IMR-90 (cell line): ENCODE data around the gene CYP4F22. TPM values are rescaled to one million over a fixed set of nuclear protein-coding genes. Genes with fewer than 3 reads are reported as not detected.

Experiments
- ATAC-seq: fragments of 200-7000 bp; cut with Tn5 transposase; 2 replicates; pipeline ENCODE4 v1.9.1; 2020; ENCODE audit warnings: low read depth, mild to moderate bottlenecking, moderate library complexity
- BruUV-seq: library from RNA; stranded (reverse); fragments of 400-500 nt; replicated peaks from 2 replicates; lab custom pipeline; 2021; lab: Mats Ljungman, UMichigan
- CTCF ChIA-PET: fragments of 300-600 bp; formaldehyde crosslinking; extraction: SDS; loops from one replicate; lab custom pipeline; 2021; ENCODE audit warnings: antibody characterized with exemption; lab: Yijun Ruan, JAX
- POLR2A ChIA-PET: fragments of 300-600 bp; sonication (Branson Sonifier 250); formaldehyde crosslinking; loops from one replicate; lab custom pipeline; 2022; ENCODE audit warnings: antibody characterized with exemption; ENCODE audit not compliant: unreplicated experiment; lab: Charles Lee
- DNase-seq: peaks from one replicate; pipeline ENCODE4 v3.0.0; 2013
- H2AFZ ChIP-seq: replicated peaks from 2 replicates; pipeline ENCODE3; 2013; ENCODE audit warnings: low read length, mild to moderate bottlenecking; ENCODE audit not compliant: poor library complexity
- H2AK5ac ChIP-seq: 2 replicates; pipeline ENCODE4 v1.6.1; 2013; ENCODE audit warnings: low read depth, low read length, inconsistent platforms
- H2AK9ac ChIP-seq: replicated peaks from 2 replicates; pipeline ENCODE3; 2013; ENCODE audit warnings: mild to moderate bottlenecking, low read depth, low read length, moderate library complexity; ENCODE audit not compliant: poor library complexity
- H2BK120ac ChIP-seq: 2 replicates; pipeline ENCODE4 v1.6.1; 2013; ENCODE audit warnings: low read depth, low read length, inconsistent platforms
- H2BK15ac ChIP-seq: 3 replicates; pipeline ENCODE4 v1.6.1; 2013; ENCODE audit warnings: low read depth, low read length, inconsistent platforms
- H2BK20ac ChIP-seq: 2 replicates; pipeline ENCODE4 v1.6.1; 2013; ENCODE audit warnings: low read depth, mild to moderate bottlenecking, inconsistent platforms, low read length, moderate library complexity
- H2BK5ac ChIP-seq: 2 replicates; pipeline ENCODE4 v1.6.1; 2013; ENCODE audit warnings: mild to moderate bottlenecking, low read depth, low read length, inconsistent platforms; ENCODE audit not compliant: poor library complexity, severe bottlenecking
- H3K14ac ChIP-seq: replicated peaks from 2 replicates; pipeline ENCODE4 v1.6.1; 2013; ENCODE audit warnings: low read depth, low read length, inconsistent platforms
- H3K18ac ChIP-seq: 2 replicates; pipeline ENCODE4 v1.6.1; 2013; ENCODE audit warnings: low read depth, low read length, control low read depth
- H3K23ac ChIP-seq: 2 replicates; pipeline ENCODE4 v1.6.1; 2013; ENCODE audit warnings: low read depth, low read length, inconsistent platforms
- H3K27ac ChIP-seq: 2 replicates; pipeline ENCODE4 v1.5.1; 2013; ENCODE audit warnings: mild to moderate bottlenecking, control low read depth, low read length; ENCODE audit not compliant: insufficient read depth
- H3K27me3 ChIP-seq: 2 replicates; pipeline ENCODE4 v1.6.1; 2013; ENCODE audit warnings: low read length; ENCODE audit not compliant: control insufficient read depth, insufficient read depth
- H3K36me3 ChIP-seq: 2 replicates; pipeline ENCODE4 v1.6.1; 2013; ENCODE audit warnings: low read length, mixed read lengths; ENCODE audit not compliant: control insufficient read depth, insufficient read depth
- H3K4ac ChIP-seq: 2 replicates; pipeline ENCODE4 v1.6.1; 2013; ENCODE audit warnings: low read depth, low read length, inconsistent platforms
- H3K4me1 ChIP-seq: 2 replicates; pipeline ENCODE4 v1.6.1; 2013; ENCODE audit warnings: low read length, mixed read lengths; ENCODE audit not compliant: control insufficient read depth, insufficient read depth
- H3K4me2 ChIP-seq: 2 replicates; pipeline ENCODE4 v1.6.1; 2013; ENCODE audit warnings: low read depth, mild to moderate bottlenecking, control low read depth, low read length, moderate library complexity
- H3K4me3 ChIP-seq: 2 replicates; pipeline ENCODE4 v1.5.1; 2013; ENCODE audit warnings: low read depth, mild to moderate bottlenecking, control low read depth, low read length, moderate library complexity; ENCODE audit not compliant: insufficient read depth
- H3K56ac ChIP-seq: 2 replicates; pipeline ENCODE4 v1.6.1; 2013; ENCODE audit warnings: low read length, inconsistent platforms; ENCODE audit not compliant: insufficient read depth; ENCODE audit errors: extremely low read depth
- H3K79me1 ChIP-seq, 2 experiments: 2 replicates each; pipeline ENCODE4 v1.6.1; 2013; ENCODE audit warnings: low read length in 2 of 2, inconsistent platforms in 1 of 2, low read depth in 1 of 2
- H3K9ac ChIP-seq: 2 replicates; pipeline ENCODE4 v1.6.1; 2013; ENCODE audit warnings: low read depth, low read length, control low read depth
- H3K9me1 ChIP-seq: 2 replicates; pipeline ENCODE4 v1.6.1; 2013; ENCODE audit warnings: low read length, inconsistent platforms; ENCODE audit not compliant: insufficient read depth
- H3K9me3 ChIP-seq: 2 replicates; pipeline ENCODE4 v1.6.1; 2013; ENCODE audit warnings: low read length; ENCODE audit not compliant: control insufficient read depth, insufficient read depth
- H4K20me1 ChIP-seq: 2 replicates; pipeline ENCODE4 v1.6.1; 2013; ENCODE audit warnings: low read length, inconsistent platforms; ENCODE audit not compliant: insufficient read depth
- H4K5ac ChIP-seq: 2 replicates; pipeline ENCODE4 v1.6.1; 2013; ENCODE audit warnings: mild to moderate bottlenecking, low read depth, low read length, control low read depth
- H4K8ac ChIP-seq, 2 experiments: 2 replicates each; pipeline ENCODE4 v1.6.1; 2013; ENCODE audit warnings: low read depth in 2 of 2, low read length in 2 of 2, control low read depth in 1 of 2, inconsistent platforms in 1 of 2
- H4K91ac ChIP-seq: 2 replicates; pipeline ENCODE4 v1.6.1; 2013; ENCODE audit warnings: low read depth, low read length, inconsistent platforms; ENCODE audit not compliant: insufficient read depth
- BHLHE40 ChIP-seq: fragments of 150-350 bp; IDR thresholded peaks from 2 replicates; pipeline ENCODE4 v1.6.1; 2016; ENCODE audit warnings: mild to moderate bottlenecking, low read depth, low read length
- CEBPB ChIP-seq: IDR thresholded peaks from 2 replicates; pipeline ENCODE4 v1.6.1; 2012; ENCODE audit warnings: low read depth, low read length, improper control_type of control experiment
- CHD1 ChIP-seq: IDR thresholded peaks from 2 replicates; pipeline ENCODE4 v1.6.1; 2012; ENCODE audit warnings: low read depth, low read length, improper control_type of control experiment
- FOS ChIP-seq: fragments of 150-350 bp; IDR thresholded peaks from 2 replicates; pipeline ENCODE4 v1.6.1; 2016; ENCODE audit warnings: low read depth, low read length
- MAFK ChIP-seq: IDR thresholded peaks from 2 replicates; pipeline ENCODE4 v1.6.1; 2012; ENCODE audit warnings: low read depth, low read length, improper control_type of control experiment
- MAZ ChIP-seq: IDR thresholded peaks from 2 replicates; pipeline ENCODE4 v1.6.1; 2012; ENCODE audit warnings: low read depth, mild to moderate bottlenecking, low read length, improper control_type of control experiment, moderate library complexity, borderline replicate concordance
- MXI1 ChIP-seq: IDR thresholded peaks from 2 replicates; pipeline ENCODE4 v1.6.1; 2012; ENCODE audit warnings: low read depth, mild to moderate bottlenecking, low read length, moderate library complexity, borderline replicate concordance
- NFE2L2 ChIP-seq: fragments of 150-350 bp; IDR thresholded peaks from 2 replicates; pipeline ENCODE4 v1.6.1; 2016; ENCODE audit warnings: low read depth, mild to moderate bottlenecking, low read length
- POLR2A ChIP-seq: IDR thresholded peaks from 2 replicates; pipeline ENCODE4 v1.6.1; 2012; ENCODE audit warnings: mild to moderate bottlenecking, low read depth, low read length
- RAD21 ChIP-seq: IDR thresholded peaks from 2 replicates; pipeline ENCODE4 v1.6.1; 2012; ENCODE audit warnings: low read length, improper control_type of control experiment
- RCOR1 ChIP-seq: IDR thresholded peaks from 2 replicates; pipeline ENCODE4 v1.6.1; 2012; ENCODE audit warnings: mild to moderate bottlenecking, low read length, improper control_type of control experiment; ENCODE audit not compliant: insufficient replicate concordance
- RFX5 ChIP-seq: IDR thresholded peaks from 2 replicates; pipeline ENCODE4 v1.8.0; 2012; ENCODE audit warnings: low read depth, mild to moderate bottlenecking, low read length, moderate library complexity
- SMC3 ChIP-seq: fragments of 150-350 bp; IDR thresholded peaks from 2 replicates; pipeline ENCODE4 v1.6.1; 2016; ENCODE audit warnings: low read depth, mild to moderate bottlenecking, antibody characterized with exemption, low read length, moderate library complexity
- WGBS, 2 experiments: methylation state at CpG; one replicate each; pipeline versions ENCODE4 v1.1.5 to v1.1.7; 2013; ENCODE audit warnings: missing lambda C conversion rate in 2 of 2; ENCODE audit not compliant: insufficient read length in 1 of 2; ENCODE audit errors: extremely low coverage in 2 of 2; 5-methylcytosine and 5-hydroxymethylcytosine counted together
- dilution Hi-C: fragments of 300-500 bp; cut with HindIII; formaldehyde crosslinking; loops from one replicate; pipeline ENCODE4 v1.14.3; 2018; ENCODE audit warnings: low sequenced_read_pairs; ENCODE audit not compliant: unreplicated experiment
- in situ Hi-C: fragments of 300-500 bp; cut with MboI; formaldehyde crosslinking; loops from 3 replicates; pipeline ENCODE4 v1.14.3; 2019; ENCODE audit warnings: low sequenced_read_pairs, inconsistent platforms, mixed read lengths
- intact Hi-C: fragments of 100-400 bp; cut with micrococcal nuclease; formaldehyde crosslinking; loops from 2 replicates; pipeline ENCODE4 v1.10.0; 2022
- polyA plus RNA-seq, 3 experiments: library from polyadenylated mRNA; depleted of rRNA; stranded (reverse); fragments of >200 nt; gene quantifications; 2 replicates each; pipeline ENCODE4 v1.2.3, GENCODE V29; 2012; ENCODE audit warnings: low replicate concordance in 1 of 3
- total RNA-seq: library from RNA; depleted of rRNA; stranded (reverse); fragments of >200 nt; gene quantifications from 2 replicates; pipeline ENCODE4 v1.2.3, GENCODE V29; 2012
- TF ChIP-seq, protein P1 (sequence below): fragments of 150-350 bp; IDR thresholded peaks from 2 replicates; pipeline ENCODE4 v1.6.1; 2017; ENCODE audit warnings: mild to moderate bottlenecking, antibody characterized with exemption, low read length, low read depth
- TF ChIP-seq, protein P2 (sequence below): fragments of 150-350 bp; IDR thresholded peaks from 2 replicates; pipeline ENCODE4 v1.6.1; 2016; ENCODE audit warnings: low read depth, mild to moderate bottlenecking, low read length, moderate library complexity, borderline replicate concordance
- TF ChIP-seq, protein P3 (sequence below): conservative IDR thresholded peaks from 2 replicates; pipeline ENCODE4 v1.5.1; 2012; ENCODE audit warnings: mild to moderate bottlenecking, low read depth, low read length, improper control_type of control experiment

CYP4F22 gene
- total and polyA plus RNA-seq, 2 of the 4 experiments (the other 2 are of a cell fraction) = not detected

DNA sequence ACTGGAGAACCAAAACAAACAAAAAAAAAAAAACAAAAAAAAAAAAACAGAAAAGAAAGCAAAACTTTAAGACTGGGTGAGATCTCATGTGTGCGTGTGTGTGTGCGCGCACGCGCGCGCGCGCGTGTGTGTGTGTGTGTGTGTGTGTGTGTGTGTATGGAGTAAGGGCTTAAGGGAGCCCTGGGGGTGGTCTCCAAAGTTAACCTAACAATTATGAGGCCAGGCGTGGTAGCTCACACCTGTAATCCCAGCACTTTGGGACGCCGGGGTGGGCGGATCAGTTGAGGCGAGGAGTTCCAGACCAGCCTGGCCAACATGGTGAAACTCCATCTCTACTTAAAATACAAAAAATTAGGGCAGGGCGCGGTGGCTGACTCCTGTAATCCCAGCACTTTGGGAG is 46.7 kb downstream of the CYP4F22 start:
- Histone ChIP-seq H3K4me2 (no peak overlapping the region), H3K4me3 (no peak overlapping the region), H2BK5ac (no peak overlapping the region), H2BK15ac (no peak overlapping the region), H2AK5ac (no peak overlapping the region), H4K20me1 (0 out of 2 replicates have a peak, but pooled peaks cover 7% of the 10 kb centered on the region), H3K36me3 (no peaks in the 10 kb centered on the region), H3K27me3 (no peaks in the 10 kb centered on the region; the same call in 1 of the 2 replicates), H2BK20ac (no peak overlapping the region), H4K8ac (no peak overlapping the region), H3K9me3 (no peaks in the 10 kb centered on the region), H3K9ac (no peak overlapping the region), H3K56ac (no peak overlapping the region), H2AFZ (no peak overlapping the region), H3K27ac (no peak overlapping the region), H4K91ac (no peak overlapping the region), H3K14ac (no peak overlapping the region), H2BK120ac (no peak overlapping the region), H3K4me1 (no peaks in the 10 kb centered on the region), H3K23ac (no peak overlapping the region), H2AK9ac (no peak overlapping the region), H3K79me1 (no peaks in the 10 kb centered on the region), H4K5ac (no peak overlapping the region), H3K9me1 (no peaks in the 10 kb centered on the region), H3K4ac (no peak overlapping the region), H3K18ac (no peak overlapping the region)
- TF ChIP-seq CEBPB (no peak), SMC3 (no peak), CHD1 (no peak), RFX5 (no peak), RCOR1 (no peak), FOS (no peak), MAZ (no peak), POLR2A (no peak), MAFK (no peak), RAD21 (no peak), NFE2L2 (no peak), MXI1 (no peak), BHLHE40 (no peak)
- TF ChIP-seq, protein P1, sequence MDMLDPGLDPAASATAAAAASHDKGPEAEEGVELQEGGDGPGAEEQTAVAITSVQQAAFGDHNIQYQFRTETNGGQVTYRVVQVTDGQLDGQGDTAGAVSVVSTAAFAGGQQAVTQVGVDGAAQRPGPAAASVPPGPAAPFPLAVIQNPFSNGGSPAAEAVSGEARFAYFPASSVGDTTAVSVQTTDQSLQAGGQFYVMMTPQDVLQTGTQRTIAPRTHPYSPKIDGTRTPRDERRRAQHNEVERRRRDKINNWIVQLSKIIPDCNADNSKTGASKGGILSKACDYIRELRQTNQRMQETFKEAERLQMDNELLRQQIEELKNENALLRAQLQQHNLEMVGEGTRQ = no peak
- TF ChIP-seq, protein P2, sequence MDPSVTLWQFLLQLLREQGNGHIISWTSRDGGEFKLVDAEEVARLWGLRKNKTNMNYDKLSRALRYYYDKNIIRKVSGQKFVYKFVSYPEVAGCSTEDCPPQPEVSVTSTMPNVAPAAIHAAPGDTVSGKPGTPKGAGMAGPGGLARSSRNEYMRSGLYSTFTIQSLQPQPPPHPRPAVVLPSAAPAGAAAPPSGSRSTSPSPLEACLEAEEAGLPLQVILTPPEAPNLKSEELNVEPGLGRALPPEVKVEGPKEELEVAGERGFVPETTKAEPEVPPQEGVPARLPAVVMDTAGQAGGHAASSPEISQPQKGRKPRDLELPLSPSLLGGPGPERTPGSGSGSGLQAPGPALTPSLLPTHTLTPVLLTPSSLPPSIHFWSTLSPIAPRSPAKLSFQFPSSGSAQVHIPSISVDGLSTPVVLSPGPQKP = no peak
- TF ChIP-seq, protein P3, sequence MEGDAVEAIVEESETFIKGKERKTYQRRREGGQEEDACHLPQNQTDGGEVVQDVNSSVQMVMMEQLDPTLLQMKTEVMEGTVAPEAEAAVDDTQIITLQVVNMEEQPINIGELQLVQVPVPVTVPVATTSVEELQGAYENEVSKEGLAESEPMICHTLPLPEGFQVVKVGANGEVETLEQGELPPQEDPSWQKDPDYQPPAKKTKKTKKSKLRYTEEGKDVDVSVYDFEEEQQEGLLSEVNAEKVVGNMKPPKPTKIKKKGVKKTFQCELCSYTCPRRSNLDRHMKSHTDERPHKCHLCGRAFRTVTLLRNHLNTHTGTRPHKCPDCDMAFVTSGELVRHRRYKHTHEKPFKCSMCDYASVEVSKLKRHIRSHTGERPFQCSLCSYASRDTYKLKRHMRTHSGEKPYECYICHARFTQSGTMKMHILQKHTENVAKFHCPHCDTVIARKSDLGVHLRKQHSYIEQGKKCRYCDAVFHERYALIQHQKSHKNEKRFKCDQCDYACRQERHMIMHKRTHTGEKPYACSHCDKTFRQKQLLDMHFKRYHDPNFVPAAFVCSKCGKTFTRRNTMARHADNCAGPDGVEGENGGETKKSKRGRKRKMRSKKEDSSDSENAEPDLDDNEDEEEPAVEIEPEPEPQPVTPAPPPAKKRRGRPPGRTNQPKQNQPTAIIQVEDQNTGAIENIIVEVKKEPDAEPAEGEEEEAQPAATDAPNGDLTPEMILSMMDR = no peak
- dilution Hi-C loops (no loop called here), in situ Hi-C loops (loop anchor here (5.0 kb wide), 2 partner anchors 388 to 468 kb away; no protein-coding TSS in a partner anchor), intact Hi-C loops (loop anchor here (5.0 to 10.0 kb wide), 2 partner anchors 100 to 123 kb away; no protein-coding TSS in a partner anchor)
- ATAC-seq (no peak), DNase-seq (no peak)
- CTCF ChIA-PET = interaction anchor here (0.6 to 1.1 kb wide), 2 partner anchors 10 to 177 kb away, joined by 3 to 4 read pairs; no protein-coding TSS in a partner anchor
- POLR2A ChIA-PET = no interaction called here
- BruUV-seq = no TSS peak
- 51% methylated on average over 4 of the region's 17 CpGs; no CpG with 5 or more reads in 1 of the 2 experiments for WGBS, 2 experiments
